ENCODE data around the gene TET3.

The TET3 gene

DNA sequence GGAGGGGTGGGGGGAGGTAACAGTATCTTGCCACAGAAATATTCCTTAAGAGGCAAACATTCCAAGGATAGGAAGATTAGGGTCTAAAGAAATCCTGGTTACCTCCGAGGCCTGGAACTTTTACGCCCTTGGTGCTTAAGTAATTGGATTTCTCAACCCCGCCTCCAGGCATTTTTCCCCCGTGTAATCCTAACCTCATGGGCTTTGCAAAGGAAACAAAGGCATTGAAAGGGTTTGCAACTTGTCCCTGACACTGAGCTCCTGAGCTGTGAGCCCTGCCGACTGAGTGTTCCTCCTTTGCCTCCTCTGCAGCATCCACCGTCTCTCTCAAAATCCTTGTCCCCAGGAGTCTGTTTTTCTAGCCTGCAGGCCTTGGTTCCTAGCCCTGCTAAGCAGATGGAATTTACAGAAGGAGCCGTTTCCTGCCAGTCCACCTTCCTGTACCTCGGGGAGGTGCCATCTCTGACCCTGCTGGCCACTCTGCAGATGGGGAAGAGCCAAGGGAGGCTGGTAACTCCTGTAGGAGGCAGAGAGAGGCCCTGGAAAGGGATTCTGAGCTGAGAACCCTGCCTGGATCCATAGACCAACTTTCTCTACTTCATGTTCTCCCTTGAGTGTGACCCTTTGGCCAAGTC lies 24.2 kb downstream of the TET3 start:
- TF ChIP-seq, protein P1, sequence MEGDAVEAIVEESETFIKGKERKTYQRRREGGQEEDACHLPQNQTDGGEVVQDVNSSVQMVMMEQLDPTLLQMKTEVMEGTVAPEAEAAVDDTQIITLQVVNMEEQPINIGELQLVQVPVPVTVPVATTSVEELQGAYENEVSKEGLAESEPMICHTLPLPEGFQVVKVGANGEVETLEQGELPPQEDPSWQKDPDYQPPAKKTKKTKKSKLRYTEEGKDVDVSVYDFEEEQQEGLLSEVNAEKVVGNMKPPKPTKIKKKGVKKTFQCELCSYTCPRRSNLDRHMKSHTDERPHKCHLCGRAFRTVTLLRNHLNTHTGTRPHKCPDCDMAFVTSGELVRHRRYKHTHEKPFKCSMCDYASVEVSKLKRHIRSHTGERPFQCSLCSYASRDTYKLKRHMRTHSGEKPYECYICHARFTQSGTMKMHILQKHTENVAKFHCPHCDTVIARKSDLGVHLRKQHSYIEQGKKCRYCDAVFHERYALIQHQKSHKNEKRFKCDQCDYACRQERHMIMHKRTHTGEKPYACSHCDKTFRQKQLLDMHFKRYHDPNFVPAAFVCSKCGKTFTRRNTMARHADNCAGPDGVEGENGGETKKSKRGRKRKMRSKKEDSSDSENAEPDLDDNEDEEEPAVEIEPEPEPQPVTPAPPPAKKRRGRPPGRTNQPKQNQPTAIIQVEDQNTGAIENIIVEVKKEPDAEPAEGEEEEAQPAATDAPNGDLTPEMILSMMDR (IDR thresholded peaks at IDR 0.05; ENCODE audit: low read depth, low read length, missing control alignments): no peak
- no peak for DNase-seq (ENCODE audit: low read depth)
- H3K4me3 ChIP-seq (ENCODE audit: low read depth, low read length): no peak overlapping the region
- in situ Hi-C loops (cut with HindIII; ENCODE audit: low sequenced_read_pairs): no loop called here

DNA sequence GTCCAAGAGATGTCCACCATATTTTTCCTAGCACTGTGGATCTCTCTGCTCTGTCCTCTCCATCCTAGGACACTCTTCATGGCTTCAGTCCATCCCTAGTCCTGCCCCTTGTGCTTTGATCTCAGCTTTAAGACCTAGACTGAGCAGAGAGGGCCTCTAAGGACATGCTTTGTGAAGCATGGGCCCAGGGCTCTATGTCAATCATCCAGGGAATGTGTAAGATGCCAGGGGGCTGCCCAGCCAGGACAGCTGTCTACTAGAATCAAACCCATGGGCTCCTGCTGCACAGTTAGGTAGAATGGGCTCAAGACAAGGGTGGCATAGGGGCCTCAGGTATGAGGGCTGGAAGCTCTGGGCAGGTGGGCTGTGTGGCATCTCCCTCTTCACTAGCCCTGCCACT lies 24.9 kb downstream of the TET3 start:
- DNase-seq (ENCODE audit: low read depth): no peak
- no peak overlapping the region for H3K4me3 ChIP-seq (ENCODE audit: low read depth, low read length)
- in situ Hi-C loops (cut with HindIII; ENCODE audit: low sequenced_read_pairs): no loop called here
- TF ChIP-seq, protein P1 (IDR thresholded peaks at IDR 0.05; ENCODE audit: low read depth, low read length, missing control alignments): no peak

DNA sequence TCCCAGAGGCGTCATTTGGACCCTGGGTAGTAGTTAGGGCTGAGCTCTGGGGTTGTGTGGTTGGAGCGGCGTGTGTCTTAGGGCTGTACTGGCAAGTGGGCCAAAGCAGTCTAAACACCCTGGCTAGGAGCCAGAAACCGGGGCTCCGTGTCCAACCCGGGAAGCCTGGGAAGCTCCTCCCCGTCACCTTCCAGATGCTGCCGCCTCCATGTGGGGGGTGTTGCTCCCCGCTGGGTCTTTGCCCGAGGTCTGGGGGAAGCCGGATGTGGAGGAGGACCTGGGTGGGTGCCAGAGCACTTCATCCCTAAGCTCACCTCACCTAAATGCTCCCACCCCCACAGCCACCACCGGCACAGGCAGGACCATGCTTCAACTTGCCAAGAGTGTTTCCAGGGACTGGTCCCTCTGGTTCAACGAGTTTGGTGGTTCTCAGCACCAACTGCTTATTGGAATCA lies 25.4 kb downstream of the TET3 start:
- no peak for DNase-seq (ENCODE audit: low read depth)
- TF ChIP-seq, protein P1 (IDR thresholded peaks at IDR 0.05; ENCODE audit: low read depth, low read length, missing control alignments): no peak
- in situ Hi-C loops (cut with HindIII; ENCODE audit: low sequenced_read_pairs): no loop called here
- no peak overlapping the region for H3K4me3 ChIP-seq (ENCODE audit: low read depth, low read length)

DNA sequence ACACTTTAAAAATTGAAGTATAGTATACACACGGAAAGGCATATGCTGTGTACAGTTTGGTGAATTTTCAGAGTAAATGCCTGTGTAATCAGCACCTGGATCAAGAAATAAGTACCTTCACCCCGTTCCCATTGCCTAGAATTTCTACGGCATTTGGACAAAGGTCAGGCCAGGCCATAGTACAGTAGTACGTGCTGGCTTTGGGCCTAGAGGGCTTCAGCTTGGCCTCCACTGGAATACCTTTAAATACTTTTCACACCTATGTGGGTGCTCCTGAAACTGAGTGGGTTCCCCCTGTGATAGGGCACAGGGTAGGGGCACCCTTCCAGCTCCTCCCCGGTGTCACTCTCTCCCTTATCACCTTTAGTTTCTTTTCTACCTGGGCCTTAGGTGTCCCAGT lies 26.5 kb downstream of the TET3 start:
- H3K4me3 ChIP-seq (ENCODE audit: low read depth, low read length): no peak overlapping the region
- no peak for DNase-seq (ENCODE audit: low read depth)
- in situ Hi-C loops (cut with HindIII; ENCODE audit: low sequenced_read_pairs): no loop called here
- TF ChIP-seq, protein P1 (IDR thresholded peaks at IDR 0.05; ENCODE audit: low read depth, low read length, missing control alignments): no peak

DNA sequence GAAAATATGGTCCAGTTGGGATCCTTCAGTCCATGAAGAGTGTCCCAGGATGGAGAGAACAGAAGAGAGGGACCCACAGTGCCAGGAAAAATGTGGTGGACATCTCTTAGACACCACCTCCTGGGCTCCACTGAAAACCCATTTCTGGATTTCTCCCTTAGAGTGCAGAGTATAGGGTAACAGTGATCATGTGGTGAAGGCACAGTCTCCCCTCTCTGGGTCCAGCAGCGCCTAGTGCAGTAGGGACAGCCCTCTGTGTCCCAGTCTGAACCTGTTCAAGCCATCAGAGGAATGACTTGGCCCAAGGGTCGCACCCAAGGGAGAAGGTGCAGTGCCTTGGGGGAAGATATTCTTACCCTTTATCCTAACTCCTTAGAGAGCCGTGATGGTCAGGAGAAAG lies 30.1 kb downstream of the TET3 start:
- H3K4me3 ChIP-seq (ENCODE audit: low read depth, low read length): no peak overlapping the region
- in situ Hi-C loops (cut with HindIII; ENCODE audit: low sequenced_read_pairs): no loop called here
- TF ChIP-seq, protein P1 (IDR thresholded peaks at IDR 0.05; ENCODE audit: low read depth, low read length, missing control alignments): no peak
- DNase-seq (ENCODE audit: low read depth): no peak

DNA sequence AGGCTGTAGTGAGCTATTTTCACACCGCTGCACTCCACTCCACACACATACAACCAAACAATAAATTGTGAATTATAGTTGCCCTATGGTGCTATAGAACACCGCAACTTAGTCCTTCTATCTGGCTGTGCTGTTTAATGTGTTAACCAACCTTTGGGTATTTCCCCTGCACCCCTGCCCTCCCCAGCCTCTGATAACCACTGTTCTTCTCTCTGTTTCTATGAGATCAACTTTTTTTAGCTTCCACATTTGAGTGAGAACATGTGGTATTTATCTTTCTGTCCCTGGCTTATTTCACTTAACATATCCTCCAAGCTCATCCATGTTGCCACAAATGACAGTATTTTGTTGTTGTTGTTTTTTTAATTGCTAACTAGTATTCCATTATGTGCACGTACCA lies 32.5 kb downstream of the TET3 start:
- TF ChIP-seq, protein P1 (IDR thresholded peaks at IDR 0.05; ENCODE audit: low read depth, low read length, missing control alignments): no peak
- in situ Hi-C loops (cut with HindIII; ENCODE audit: low sequenced_read_pairs): no loop called here
- no peak overlapping the region for H3K4me3 ChIP-seq (ENCODE audit: low read depth, low read length)
- no peak for DNase-seq (ENCODE audit: low read depth)
